ENCODE measurements around the gene KRTAP5-11.
"Not testable (repeated sequence)": the region's sequence is repeated elsewhere in the genome, so short reads cannot be mapped to it uniquely, and the experiment has no call there.

Gene KRTAP5-11

DNA sequence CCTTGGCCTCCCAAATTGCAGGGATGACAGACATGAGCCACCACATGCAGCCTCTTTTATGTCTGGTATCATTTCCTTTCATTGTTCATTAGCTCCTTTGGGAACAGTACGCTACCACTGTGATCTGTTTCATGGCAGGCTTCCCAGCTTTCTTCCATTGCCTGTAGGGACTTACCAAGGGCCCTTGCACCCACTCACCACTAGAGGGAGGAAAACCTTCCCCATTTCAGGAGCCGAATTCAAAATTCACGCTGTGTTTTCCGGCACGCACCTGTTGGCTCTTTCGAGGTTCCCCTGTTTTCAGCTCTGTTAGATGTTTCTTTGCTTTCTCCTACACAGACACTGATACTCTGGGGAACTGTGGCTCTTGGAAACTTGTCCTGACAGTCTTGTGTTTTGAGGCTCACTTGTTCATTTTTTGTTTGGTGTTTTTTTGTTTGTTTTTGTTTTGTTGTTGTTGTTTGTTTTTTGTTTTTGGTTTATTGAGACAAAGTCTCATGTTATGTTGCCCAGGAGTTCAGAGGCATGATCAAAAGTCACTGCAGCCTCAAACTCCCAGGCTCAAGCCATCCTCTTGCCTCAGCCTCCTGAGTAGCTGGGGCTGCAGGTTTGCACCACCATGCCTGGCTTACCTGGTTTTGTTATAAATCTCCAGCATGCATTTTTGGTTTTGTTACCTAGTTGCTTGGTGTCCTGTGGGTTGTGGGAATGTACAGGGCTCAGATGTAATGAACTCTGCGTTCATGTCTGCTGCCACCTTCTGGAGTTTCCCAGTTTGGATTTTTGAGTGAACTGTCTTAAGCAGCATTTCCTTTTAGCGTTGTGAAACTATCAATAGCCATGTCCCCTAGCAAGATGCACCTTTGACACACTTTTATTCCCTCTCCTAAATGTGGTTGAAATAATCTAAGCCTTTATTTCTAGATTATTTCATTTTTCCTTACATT, 2.3 kb downstream of the KRTAP5-11 start:
- DNase-seq: peak; percentile 64 to 86

DNA sequence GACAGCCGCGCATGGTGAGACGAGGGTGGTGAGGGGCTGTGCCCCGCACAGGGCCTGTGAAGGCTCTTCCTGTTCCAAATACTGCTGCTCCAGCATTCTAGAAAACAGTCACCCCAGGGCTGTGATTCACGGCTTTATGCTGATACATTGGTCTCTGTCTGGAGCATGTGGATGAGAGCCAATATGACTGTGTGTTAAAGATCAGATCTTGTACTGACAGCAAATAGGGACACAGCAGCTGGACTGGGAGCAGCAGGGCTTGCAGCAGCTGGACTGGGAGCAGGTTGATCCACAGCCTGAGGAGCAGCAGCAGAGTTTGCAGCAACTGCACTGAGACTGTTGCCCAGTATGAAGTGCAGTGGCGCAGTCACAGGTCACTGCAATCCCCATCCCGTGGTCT, 3.2 kb downstream of the KRTAP5-11 start:
- DNase-seq: not testable (repeated sequence)

DNA sequence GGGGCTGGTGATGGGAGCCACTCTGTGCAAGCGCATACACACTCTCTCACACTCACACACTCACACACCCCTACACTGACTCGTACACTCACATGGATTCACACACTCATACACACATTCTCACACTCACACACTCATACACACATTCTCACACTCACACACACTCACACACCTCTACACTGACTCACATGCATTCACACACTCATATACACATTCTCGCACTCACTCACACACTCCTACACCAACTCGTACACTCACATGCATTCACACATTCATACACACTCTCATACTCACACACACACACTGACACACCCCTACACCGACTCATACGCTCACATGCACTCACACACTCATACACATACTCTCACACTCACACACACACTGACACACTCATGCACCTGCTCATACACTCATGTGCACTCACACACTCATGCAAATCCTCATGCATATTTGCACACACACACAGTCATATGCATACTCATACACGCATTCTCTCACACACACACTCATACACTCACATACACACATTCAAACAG, 5.1 kb downstream of the KRTAP5-11 start:
- no peak for DNase-seq

DNA sequence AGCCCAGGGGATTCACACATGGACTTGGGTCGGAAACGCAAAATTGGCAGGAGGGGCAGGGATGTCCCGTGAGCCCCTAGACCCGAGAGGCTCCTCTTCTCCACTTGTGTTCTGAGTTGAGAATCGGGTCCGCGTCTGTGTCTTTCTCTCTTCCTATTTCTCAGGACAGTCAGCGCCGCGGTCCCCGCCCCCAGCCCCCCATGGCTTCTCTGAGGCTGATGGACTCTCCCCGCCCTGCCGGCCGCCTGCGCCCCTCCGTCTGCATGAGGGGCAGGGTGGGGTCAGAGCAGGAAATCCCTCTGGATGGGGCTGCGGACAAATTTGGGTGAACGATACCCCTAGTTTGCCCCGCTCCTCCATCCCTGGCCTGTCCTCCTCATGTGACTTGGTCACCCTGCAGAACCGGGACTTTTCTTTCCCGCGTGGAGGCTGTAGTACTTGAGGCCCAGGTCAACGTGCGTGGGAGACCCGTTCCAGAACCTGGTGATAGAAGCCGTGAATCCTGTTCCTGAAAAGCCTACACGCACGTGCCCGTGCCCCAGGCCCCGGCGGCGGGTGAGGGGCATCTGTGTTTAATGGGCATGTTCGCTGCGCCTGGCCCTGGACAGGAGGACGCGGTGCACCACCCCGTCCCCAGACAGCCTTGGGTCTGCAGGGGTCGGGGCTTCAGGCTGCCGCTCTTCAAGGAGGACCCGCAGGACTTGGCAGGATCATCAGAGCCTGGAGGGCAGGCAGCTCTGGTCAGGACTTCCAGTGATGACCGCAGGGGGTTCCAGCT, 5.8 kb downstream of the KRTAP5-11 start:
- not testable (repeated sequence) for DNase-seq

DNA sequence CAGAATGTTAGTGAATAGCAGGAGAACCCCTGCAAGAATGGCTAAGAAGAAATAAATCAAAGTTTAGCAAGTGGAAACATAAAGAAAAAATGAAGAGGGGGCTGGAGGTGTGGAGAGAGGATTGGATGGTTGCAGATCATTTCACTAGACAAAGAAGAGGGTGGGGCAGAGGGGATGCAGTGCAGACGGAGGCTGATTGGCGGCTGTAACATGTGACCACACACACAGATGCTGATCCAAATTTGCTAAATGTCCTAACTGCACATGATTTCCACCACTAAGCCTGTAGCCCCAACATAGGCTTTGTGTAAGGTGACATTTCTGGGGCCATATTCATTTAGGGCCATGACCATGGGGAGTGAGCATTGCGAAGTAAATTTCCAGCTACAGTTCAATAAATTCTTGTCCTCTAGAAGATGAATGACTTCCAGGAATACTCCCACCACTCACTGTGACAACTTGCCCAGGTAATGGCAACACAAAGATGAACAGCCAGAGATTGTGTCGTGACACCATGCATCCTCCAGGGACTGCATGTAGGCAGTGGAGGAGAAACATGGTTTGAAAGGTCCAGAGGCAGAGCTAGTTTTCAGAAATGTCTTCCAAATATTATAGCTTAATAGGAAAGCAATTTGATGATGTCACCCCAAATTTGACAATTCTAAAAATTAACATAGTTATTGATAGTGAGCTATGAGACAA, 6.8 kb downstream of the KRTAP5-11 start:
- DNase-seq: no peak

DNA sequence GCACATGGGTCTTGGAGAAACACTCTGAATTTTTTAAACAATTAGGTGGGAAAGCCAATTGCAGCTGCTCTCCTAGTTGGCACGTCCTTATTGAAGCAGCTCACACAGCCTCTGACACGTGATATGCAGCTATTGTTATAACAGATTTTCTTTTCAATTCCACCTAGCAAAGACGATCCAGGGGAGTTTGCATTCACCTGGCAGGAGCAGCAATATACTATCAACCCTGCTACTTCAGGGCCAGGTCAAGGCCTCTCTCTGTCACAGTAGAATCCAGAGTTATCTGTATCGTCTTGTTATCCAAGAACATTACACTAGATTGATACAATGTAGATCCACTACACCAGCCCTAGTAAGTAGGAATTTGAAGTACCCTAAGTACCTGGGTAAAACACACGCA, 8.3 kb downstream of the KRTAP5-11 start:
- DNase-seq: no peak

DNA sequence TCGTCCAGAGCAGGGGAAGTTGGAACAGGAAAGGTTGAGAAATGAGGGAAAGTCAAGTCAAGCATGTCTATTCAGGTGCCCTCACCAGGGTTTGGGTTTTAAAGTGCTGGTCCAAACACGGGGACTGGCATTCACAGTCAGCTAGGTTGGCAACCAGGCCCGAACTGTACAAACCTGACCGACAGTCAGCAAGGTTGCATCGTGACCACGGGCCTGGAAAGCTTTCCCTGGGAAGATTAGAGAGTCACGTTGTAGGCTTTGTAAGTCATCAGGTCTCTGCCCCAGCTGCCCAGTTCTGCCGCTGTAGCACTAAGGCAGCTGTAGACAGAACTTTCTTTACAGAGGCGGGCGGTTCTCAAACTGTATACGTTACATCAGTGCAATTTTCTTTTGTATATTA, 9.9 kb downstream of the KRTAP5-11 start:
- DNase-seq: no peak

DNA sequence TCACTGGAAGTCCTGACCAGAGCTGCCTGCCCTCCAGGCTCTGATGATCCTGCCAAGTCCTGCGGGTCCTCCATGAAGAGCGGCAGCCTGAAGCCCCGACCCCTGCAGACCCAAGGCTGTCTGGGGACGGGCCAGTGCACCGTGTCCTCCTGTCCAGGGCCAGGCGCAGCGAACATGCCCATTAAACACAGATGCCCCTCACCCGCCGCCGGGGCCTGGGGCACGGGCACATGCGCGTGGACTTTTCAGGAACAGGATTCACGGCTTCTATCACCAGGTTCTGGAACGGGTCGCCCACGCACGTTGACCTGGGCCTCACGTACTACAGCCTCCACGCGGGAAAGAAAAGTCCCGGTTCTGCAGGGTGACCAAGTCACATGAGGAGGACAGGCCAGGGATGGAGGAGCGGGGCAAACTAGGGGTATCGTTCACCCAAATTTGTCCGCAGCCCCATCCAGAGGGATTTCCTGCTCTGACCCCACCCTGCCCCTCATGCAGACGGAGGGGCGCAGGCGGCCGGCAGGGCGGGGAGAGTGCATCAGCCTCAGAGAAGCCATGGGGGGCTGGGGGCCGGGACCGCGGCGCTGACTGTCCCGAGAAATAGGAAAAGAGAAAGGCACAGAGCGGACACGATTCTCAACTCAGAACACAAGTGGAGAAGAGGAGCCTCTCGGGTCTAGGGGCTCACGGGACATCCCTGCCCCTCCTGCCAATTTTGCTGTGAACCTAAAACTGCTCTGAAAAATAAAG, 11.4 kb downstream of the KRTAP5-11 start:
- DNase-seq: not testable (repeated sequence)

DNA sequence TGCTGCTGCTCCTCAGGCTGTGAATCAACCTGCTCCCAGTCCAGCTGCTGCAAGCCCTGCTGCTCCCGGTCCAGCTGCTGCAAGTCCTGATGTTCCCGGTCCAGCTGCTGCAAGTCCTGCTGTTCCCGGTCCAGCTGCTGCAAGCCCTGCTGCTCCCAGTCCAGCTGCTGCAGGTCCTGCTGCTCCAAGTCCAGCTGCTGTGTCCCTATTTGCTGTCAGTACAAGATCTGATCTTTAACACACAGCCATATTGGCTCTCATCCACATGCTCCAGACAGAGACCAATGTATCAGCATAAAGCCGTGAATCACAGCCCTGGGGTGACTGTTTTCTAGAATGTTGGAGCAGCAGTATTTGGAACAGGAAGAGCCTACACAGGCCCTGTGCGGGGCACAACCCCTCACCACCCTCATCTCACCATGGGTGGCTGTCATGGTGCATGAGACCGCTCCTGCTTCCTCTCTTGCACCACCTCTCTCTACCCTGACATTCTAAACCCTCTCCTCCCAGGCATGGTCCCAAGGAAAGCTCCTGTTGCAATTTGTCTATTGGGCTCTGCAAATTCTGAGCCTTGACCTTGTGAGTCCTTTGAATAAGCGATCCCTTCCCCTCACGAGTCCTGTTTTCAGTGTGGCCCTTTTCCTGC, 13.8 kb downstream of the KRTAP5-11 start:
- DNase-seq: no peak

DNA sequence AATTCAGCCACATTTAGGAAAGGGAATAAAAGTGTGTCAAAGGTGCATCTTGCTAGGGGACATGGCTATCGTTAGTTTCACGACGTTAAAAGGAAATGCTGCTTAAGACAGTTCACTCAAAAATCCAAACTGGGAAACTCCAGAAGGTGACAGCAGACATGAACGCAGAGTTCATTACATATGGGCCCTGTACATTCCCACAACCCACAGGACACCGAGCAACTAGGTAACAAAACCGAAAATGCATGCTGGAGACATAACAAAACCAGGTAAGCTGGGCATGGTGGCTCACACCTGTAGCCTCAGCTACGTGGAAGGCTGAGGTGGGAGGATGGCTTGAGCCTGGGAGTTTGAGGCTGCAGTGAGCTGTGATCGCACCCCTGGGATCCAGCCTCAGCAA, 15.0 kb downstream of the KRTAP5-11 start:
- DNase-seq: not testable (repeated sequence)

DNA sequence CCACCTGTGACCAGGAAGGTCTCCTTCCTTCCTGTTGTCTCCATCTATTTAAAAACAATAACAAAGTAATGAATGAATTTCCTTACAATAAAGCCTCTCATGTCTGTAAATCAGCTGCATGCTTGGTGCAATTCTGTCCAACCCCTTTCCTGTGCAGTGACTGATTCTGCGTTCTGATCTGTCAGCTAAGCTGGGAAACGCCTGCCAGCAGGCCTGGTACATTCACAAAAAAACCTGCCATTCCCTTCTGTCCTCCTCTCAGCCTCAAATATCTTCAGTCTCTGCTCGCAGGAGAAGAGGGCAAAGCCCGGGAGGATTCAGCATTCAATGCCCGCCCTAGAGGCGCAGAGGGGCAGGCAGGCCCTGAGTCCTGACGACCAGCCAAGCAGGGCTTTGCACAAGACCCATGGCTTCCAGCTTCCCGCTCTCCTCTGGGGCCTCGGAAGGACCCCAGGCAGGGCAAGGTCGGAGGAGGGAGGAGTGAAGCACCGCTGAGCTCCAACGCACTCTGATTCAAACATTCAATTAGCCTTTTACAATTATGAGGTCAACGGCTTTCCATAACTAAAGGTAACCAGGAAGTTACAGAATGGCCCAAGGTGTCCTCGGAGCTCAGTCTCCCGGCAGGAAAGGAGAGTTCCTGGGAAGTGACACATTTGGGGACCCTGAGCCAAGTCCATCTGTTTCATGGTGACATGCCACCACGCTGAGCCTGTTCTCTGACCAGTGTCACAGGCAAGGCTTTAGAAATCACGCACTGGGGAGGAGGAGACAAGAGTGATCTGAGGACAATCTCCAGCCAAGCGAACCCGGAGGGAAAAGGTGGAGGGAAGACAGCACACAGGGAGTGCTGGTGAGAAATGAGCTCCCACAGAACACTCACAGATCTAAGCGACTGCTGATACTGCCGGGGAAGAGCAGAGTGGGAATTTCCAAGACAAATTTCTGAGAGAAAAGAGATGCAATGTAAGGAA, 15.8 kb downstream of the KRTAP5-11 start:
- not testable (repeated sequence) for DNase-seq

DNA sequence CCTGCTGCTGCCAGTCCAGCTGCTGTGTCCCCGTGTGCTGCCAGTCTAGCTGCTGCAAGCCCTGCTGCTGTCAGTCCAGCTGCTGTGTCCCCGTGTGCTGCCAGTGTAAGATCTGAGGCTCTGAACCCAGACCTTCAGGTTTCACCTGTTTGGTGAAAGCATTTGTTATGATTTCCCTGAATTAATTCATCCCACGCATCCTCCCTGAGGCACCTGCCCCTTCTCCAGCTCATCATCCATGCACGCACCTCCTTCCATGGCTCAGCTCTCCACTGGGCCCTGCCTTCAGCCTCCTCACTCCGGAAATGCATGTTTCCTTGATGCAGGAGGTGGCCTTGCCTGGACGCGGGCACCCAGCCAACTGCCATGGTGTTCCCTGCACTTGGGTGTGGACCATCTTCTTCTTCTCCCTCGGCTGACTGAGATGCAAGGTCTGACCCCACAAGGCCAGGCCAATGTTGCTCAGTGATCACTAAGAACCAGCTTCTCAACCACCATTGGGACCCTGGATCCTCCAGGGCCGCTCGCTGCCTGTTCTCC, 16.5 kb downstream of the KRTAP5-11 start:
- no peak for DNase-seq

DNA sequence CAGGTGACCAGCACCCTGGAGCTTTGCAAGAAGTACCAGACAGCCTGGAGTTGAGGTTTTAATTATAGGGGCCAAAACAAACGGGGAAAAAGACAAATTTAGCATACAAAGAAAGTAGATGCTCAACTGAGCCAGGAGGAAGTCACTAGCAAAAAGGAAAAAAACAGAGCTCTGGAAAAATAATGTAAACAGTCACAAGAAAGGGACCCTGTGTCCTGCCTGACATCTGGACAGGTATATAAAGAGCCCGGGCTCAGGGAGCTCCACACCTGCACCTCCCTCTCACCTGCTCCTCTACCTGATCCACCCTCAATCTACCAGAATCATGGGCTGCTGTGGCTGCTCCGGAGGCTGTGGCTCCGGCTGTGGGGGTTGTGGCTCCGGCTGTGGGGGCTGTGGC, 17.4 kb downstream of the KRTAP5-11 start, which contains the start of gene KRTAP5-10:
TSS of gene KRTAP5-10 (plus strand) at position 301 of the 400 bp plus-strand sequence. CDS start at position 326, 25 bp downstream.
- no peak for DNase-seq

DNA sequence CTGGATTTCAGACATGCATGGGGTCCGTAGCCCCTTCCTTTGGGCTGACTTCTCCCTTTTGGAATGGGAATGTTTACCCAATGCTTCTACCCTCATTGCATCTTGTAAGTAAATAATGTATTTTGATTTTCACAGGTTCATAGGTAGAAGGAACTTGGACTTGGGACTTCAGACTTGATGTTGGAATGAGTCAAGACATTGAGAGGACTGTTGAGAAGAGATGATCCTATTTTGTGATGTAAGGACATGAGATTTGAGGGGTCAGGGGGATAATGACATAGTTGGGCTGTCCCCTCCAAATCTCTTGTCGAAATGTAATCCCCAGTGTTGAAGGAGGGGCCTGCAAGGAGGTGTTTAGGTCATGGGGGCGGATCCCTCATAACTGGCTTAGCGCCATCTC, 18.2 kb downstream of the KRTAP5-11 start:
- DNase-seq: no peak

DNA sequence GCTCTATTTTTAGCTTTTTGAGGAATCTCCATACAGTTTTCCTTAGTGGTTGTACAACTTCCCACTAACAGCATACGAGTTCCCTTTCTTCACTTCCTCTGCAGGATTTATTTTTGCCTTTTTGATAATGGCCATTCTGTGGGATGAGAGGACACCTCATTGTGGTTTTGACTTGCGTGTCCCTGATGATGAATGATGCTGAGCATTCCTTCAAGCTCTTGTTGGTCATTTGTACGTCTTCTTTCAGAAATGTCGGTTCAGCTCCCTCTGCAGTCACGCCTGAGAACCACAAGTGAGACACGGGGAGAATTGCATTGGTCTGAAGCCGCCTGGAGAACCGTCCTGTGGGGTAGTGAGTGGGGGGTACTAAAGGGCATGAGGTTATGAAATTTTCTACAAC, 19.3 kb downstream of the KRTAP5-11 start:
- DNase-seq: peak; percentile 11 to 65

DNA sequence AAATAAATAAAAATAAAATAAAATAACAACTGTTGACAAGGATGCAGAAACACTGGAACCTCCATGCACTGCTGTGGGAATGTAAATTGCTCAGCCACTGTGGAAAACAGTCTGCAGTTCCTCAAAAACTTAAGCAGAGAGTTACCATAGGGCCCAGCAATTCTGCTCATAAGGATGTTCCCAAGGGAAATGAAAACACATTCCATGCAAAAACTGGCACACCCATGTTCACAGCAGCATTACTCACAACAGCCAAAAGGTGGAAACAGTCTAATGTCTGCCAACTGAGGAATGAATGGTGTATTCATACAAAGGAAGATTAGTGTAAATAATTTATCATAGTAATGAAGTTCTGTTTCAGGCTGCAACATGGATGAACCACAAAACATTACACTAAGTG, 20.6 kb downstream of the KRTAP5-11 start:
- DNase-seq: peak; percentile 11 to 48

DNA sequence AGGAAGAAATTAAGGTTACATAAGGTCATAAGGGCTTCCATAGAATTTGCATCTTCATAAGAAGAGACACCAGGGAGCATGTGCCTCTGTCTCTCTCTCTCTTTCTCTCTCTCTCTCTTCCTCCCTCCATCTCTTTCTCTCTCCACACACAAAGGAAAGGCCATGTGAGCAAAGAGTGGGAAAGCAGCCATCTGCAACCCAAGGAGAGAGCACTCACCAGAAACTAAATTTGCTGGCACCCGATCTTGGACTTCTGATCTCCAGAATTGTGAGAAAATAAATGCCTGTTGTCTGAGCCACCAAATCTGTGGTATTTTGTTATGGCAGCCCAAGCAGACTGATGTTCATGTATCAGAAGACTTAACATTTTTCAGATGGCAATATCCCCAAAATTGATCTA, 23.7 kb downstream of the KRTAP5-11 start:
- no peak for DNase-seq

DNA sequence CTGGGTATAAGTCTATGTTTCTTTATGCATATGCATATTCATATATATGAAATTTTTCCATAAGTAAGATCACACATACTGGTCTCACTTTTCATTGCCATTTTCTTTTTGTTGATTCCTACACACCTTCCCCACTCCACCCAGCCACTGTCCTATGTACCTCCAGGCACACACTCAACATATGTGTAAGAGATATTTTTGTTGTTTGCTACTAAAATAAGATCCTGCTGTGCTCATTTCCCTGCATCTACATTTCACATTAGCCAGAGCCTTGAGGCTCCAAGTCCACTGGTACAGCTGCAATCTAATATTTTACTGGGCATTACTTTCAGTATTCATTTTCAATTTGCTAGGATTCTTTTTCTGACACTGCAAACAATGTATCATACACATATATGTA, 25.4 kb downstream of the KRTAP5-11 start:
- DNase-seq: no peak

DNA sequence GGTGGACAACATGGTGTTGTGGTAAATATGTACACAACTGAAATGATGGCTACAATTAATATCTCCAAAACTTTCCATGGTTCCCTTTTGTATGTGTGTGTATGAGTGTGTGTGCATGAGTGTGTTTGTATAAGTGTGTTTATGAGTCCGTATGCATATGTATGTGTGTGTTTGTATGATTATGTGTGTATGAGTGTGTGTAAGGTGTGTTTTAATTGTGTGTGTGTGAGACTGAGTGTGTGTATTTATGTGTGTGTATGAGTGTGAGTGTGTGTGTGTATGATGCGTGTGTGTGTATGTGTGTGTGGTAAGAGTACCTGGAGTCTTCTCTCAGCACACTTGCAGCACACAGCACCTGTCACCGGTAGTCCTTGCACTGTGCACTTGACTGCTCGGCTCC, 26.7 kb downstream of the KRTAP5-11 start:
- no peak for DNase-seq

DNA sequence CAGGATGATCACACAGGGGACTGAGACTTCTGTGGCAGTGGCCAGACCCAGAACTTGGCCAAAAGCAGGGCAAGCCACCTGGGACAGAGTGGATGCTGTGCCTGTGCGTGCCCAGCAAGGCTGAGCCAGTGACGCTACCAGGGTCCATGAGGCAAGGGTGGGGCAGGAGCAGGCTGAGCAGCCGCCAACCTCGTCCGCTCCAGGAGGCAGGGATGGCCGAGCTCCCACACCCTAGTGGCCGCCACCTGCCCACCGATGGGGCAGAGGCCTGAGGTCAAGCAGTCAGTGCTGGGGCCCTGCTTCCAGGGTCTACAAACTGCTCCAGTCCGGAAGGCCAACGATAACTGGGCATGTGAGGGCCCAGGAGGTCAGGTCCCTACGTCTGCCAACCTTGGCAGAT, 27.2 kb downstream of the KRTAP5-11 start:
- no peak for DNase-seq

Data from NCI-H526 (cell line).